HuH-7 (cell line): Measurements from ENCODE around the gene XRCC2.
"Not testable (repeated sequence)": the region's sequence is repeated elsewhere in the genome, so short reads cannot be mapped to it uniquely, and the experiment has no call there.

ENCODE experiments used
- DNase-seq: peaks from one replicate; pipeline ENCODE4 v3.0.0; 2011; ENCODE audit warnings: low spot score

Gene XRCC2

DNA sequence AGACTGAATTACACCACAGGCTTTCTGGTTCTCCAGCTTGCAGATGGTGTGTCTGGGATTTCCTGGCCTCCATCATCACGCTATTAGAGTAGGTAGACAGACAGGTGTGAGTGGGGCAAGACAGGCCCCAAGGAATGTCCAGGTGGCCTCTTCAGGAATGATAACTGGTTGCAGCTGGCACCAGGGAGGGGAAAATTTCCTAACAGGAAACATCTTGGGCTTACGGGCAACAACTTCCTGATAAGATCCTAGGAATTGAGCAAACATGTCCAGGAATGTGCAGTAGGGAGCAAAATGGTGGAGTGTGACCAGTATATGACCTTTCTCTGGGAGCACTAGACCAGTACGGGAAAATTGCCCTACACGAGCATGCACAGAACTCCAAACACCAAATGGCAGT is 11.3 kb downstream of the XRCC2 start:
- peak; percentile 27 for DNase-seq

DNA sequence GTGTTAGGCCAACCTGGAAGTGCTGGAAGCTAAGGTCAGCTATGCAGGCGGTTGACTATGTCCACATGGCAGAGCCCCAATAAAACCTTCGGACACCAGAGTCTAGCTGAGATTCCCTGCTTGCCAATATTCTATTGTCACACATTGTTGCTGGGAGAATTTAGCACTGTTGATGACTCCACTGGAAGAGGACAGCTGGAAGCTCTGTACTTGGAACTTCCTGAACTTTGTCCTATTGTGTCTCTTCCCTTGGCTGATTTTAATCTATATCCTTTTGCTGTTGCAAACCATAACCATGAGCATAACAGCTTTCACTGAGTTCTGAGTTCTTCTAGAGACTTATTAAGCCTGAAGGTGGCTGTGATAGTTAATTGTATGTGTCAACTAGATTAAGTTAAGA is 12.0 kb downstream of the XRCC2 start:
- no peak for DNase-seq

DNA sequence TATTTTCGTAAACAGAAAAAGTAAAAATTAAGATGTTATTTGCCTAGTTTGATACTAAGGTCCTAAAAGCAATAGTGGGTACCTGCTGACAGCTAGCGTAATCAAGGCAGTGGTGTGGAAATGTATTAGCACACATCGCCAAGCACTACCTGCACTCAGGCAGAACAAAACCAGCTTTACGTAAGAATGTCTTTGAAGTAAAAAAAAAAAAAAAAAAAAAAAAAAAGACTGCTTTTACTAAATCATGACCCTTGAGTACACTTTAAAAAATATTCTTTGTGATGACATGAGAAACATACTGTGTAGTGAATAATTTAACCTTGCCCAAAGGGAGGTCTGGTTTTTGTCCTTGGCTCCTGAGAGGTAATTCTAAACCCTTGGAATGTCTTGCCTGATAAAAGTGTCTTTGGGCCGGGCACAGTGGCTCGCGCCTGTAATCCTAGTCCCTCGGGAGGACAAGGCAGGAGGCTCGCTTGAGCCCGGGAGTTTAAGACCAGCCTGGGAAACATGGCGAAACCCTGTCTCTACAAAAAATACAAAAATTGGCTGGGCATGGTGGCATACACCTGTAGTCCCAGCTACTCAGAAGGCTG is 12.7 kb downstream of the XRCC2 start:
- no peak for DNase-seq

DNA sequence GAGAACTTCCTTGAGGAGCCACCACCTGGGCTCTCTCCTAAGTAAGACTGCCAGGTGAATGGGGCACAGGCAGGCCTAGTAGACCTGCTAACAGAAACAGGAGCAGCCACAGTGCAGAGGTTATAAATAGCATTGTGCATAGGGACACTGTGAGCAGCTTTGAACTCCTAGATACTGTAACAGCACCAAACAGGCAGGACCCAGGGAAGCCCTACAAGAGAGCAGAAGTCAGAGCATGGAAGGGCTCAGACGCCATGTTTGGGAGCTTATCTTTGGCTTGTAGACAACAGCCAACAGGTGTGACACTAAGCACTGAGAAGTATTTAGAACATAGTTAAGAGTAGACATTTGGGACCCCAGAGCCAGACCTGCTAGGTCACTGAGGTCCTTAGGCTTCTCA is 14.5 kb downstream of the XRCC2 start:
- no peak for DNase-seq

DNA sequence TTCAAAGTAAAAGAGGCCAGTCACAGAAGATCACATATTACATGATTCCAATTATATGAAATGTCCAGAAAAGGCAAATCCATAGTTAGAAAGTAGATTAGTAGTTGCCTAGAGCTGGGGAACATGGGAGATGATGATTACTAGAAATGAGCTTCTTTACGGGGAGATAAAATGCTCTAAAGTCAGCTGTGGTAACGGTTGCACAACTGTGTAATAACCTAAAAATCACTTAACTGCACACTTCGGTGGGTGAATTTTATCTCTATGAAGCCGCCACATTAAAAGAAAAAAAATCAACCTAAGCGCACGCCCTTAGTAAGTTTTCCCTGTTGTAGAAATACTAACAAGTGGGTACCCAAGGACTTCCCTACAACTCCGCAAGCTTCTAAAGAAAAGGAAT is 15.9 kb downstream of the XRCC2 start:
- no peak for DNase-seq

DNA sequence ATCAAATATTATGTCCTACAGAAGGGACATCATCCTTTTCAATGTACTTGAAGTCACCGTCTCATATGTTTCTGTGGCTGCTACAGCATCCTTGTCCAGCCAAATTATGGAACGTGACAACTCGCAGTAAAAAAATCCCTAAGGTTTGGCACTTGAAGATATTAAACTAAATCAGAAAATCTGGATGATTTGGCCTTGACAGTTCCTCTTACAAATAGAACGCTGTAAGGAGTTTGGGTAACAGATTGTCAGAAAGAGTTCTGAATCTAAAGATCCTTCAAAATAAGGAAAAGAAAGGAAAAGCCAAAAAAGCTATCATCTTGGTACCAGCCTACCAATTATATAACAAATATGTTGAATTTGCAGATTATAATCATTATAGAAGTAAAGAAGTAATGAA is 21.0 kb downstream of the XRCC2 start:
- no peak for DNase-seq

DNA sequence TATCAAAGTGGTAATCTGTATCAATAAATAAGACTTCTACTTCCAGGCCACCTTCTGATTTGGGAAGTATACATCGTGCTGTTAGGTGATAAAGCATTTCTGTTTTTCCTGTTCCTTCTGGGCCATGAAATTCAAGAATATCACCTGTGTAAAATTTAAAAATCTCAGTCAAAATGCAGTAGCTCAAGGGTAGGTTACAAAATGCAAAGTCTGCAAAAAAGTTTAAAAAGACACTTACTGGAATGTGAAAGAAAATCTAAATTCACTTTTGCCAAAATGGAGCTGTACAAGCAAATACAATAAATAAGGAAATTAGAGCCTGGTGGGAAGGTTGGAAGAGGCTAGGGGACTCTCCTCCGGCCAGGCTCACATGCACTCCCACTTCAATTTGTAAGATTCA is 26.7 kb downstream of the XRCC2 start:
- DNase-seq, result no peak

DNA sequence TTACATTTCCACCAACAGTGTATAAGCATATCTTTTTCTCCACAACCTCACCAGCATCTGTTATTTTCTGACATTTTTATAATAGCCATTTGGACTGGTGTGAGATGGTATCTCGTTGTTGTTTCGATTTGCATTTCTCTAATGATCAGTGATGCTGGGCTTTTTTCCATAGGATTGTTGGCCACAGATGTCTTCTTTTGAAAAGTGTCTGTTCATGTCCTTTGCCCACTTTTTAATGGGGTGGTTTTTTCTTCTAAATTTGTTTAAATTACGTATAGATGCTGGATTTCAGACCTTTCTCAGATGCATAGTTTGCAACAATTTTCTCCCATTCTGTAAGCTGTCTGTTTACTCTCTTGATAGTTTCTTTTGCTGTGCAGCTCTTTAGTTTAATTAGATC is 28.9 kb downstream of the XRCC2 start:
- DNase-seq, result no peak

DNA sequence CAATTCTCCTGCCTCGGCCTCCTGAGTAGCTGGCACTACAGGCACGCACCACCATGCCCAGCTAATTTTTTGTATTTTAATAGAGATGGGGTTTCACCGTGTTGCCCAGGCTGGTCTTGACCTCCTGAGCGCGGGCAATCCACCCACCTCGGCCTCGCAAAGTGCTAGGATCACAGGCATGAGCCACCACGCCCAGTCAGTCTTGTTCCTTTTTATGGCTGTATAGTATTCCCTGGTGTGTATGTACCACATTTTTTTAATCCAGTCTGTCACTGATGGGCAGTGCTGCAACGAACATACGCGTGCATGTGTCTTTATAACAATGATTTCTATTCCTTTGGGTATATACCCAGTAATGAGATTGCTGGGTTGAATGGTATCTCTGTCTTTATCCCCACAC is 29.4 kb downstream of the XRCC2 start:
- DNase-seq, result not testable (repeated sequence)

DNA sequence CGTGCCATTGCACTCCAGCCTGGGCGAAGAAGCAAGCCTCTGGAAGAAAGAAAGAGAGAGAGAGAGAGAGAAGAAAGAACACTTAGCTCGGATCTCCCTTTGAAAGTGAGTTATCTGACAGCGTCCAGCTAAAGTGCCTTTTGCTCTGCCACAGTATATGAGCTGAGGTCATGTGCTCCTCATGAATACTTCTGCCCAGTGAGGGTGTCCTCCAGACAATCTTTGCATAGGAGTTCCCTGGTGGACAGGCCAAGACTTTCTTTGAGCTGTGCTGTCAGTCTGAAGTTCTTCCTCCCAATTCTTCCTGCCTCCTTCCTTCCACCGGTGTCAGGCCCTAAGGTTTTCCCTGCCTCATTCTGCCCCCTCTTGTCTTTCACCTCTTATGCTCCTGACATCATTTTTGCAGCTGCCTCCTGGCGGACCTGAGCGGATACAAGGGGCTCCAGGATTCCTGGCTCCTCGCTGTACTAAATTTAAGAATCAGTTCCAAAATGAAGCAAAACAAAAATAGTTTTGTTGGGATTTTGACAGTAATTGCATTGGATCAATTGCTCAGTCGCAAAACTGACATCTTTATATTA is 31.9 kb downstream of the XRCC2 start:
- DNase-seq, result no peak

DNA sequence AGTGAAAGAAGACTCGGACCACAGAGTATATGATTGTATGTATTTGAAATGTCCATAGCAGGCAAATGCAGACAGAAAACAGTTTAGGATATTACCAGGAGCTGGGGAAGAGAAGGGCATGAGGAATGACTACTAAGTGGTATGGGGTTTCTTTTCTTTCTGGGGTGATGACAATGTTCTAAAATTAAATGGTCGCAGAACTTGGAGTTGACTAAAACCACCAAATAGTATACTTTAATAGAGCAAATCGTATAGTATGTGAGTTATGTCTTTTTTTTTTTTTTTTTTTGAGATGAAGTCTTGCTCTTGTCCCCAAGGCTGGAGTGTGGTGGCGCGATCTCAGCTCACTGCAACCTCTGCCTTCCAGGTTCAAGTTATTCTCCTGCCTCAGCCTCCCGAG is 34.6 kb downstream of the XRCC2 start:
- no peak for DNase-seq

DNA sequence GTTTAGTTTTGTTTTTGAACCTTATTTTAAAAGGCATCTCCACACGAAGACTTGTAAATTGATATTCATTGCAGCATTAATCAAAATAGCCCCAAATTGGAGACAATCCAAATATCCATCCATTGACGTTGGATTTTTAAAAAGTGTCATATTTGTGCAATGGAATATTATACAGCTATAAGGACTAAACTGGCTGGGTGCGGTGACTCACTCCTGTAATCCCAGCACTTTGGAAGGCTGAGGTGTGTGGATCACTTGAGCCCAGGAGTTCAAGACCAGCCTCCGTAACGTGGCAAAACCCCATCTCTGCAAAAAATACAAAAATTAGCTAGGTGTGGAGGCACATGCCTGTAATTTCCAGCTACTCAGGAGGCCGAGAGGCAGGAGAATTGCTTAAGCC is 35.1 kb downstream of the XRCC2 start:
- DNase-seq, result no peak

DNA sequence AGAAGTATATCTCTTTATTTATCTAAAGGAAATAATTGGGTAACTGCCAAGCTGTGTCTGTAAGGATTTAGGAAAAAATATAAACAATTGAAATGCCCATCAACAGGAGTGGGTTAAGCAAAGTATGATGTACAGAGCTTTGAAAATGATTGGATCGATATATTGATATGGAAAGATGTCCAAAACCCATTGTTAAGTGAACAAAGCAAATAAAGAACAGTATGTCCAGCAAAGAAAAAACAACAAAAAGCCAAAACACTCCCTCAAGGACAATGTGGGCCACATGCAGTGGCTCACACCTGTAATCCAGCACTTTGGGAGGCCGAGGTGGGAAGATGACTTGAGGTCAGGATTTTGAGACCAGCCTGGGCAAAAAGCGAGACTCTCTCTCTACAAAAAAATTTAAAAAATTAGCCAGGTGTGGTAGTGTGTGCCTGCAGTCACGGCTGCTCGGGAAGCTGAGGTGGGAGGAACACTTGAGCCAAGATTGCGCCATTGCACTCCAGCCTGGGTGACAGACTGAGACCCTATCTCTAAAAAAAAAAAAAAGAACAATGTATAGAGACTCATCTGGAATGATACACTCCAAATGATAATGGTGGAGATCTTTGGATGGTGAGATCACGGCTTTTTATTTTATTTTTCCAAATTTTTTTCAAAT is 37.9 kb downstream of the XRCC2 start:
- no peak for DNase-seq

DNA sequence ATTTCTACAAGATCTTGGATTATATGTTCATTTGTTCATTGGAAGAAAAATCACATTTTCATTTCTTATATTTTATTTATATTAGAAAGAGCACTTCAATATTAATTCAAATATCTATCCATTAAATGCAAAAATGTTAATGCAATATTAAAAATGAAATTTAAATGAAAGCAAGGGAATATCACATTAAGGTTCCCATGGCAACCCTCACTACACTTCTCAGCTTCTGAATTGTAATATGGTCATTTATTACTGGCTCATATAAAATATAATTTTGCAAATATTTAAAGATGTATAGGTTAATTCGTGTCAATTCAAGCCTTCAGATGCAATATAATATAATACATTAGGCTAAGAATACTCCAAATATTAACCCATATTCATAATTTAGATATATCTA is 38.8 kb downstream of the XRCC2 start:
- no peak for DNase-seq

DNA sequence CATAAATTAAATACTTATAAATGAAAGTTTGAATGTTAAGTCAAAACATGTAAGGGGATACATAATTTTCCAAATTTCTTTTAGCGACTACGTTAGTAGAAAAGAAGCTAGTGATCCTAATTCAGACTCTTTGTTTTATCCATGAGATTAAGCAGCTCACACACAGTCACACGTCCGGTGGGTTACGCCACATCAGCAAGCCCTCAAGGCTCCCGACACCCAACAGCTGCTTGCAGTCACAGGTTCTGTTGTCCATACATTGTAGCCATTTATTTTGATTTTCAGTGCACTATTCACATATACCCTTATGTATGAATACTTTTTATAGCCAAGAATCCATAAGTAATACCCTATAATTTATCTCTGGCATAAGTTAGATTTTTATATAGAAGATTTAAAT is 39.5 kb downstream of the XRCC2 start:
- no peak for DNase-seq

DNA sequence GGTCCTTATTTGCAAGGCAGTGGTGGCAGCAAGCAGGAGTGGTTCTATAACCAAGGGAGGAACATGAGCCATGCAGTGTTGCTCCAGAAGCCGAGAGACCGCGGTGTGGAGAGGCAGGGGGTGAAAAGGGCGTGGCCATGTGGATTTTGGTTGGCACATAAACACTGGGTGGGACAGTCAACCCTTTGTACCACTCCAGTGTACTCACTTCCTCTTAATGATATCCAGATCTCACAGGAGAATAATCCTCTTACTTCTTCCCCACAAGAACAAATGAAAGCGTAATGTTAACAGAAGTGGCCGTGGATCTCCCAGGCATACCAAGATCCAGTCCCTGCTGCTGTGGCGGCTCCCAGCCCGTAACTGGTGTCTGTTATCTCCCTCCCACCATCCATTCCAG is 42.4 kb downstream of the XRCC2 start:
- DNase-seq, result no peak

DNA sequence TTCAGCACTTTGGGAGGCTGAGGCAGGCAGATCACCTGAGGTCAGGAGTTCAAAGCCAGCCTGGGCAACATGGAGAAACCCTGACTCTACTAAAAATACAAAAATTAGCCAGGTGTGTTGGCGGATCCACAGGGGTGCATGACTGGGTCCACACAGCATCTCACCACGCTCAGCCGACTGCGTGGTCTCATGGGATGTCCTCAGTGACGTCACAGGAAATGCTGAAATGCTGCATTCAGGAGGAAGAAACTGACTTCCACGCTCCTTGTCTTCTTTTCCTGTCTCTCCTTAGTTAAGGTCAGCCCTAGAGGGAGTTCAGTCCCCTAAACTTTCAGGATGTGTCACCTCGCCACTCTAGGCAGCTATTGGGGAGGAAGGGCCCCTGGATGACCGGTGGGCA is 42.9 kb downstream of the XRCC2 start:
- no peak for DNase-seq

DNA sequence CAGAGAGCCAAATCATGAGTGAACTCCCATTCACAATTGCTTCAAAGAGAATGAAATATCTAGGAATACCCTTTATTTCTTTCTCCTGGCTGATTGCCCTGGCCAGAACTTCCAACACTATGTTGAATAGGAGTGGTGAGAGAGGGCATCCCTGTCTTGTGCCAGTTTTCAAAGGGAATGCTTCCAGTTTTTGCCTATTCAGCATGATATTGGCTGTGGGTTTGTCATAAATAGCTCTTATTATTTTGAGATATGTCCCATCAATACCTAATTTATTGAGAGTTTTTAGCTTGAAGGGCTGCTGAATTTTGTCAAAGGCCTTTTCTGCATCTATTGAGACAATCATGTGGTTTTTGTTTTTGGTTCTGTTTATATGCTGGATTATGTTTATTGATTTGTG is 47.2 kb downstream of the XRCC2 start:
- DNase-seq, result not testable (repeated sequence)

DNA sequence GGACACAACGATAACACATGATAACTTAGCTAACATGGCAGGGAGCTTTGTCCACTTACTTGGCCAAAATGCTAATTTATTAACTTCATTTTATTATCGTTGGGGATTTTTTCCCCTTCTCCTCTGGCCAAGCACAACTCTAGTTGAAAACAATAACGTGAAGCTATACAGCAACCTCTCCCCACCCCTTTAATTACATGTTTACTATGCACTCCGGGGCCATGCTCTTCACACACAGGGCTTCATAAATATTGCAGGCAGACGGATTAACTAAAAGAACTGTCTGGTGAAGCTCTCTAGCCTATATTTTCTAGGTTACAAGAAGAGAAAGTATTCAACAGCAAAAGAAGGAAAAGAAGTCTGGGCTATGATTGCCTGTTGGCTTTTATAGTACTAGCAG is 51.7 kb downstream of the XRCC2 start:
- no peak for DNase-seq

DNA sequence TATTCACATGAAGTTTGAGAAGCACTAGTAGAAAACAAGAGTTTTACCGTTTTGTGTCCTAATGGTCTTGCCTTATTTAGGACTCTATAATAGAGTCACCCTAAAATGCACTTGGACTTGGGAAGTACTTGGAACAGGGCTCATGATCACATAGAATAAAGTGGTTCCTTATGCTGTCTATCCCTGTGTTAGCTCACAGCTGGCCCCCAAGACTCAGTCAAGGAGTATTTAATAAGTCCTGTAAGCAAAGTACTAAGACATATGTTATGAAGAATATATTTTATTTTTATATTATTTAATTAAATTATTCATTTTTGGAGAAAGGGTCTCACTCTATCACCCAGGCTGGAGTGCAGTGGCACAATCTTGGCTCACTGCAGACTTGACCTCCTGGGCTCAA is 54.5 kb downstream of the XRCC2 start:
- no peak for DNase-seq

DNA sequence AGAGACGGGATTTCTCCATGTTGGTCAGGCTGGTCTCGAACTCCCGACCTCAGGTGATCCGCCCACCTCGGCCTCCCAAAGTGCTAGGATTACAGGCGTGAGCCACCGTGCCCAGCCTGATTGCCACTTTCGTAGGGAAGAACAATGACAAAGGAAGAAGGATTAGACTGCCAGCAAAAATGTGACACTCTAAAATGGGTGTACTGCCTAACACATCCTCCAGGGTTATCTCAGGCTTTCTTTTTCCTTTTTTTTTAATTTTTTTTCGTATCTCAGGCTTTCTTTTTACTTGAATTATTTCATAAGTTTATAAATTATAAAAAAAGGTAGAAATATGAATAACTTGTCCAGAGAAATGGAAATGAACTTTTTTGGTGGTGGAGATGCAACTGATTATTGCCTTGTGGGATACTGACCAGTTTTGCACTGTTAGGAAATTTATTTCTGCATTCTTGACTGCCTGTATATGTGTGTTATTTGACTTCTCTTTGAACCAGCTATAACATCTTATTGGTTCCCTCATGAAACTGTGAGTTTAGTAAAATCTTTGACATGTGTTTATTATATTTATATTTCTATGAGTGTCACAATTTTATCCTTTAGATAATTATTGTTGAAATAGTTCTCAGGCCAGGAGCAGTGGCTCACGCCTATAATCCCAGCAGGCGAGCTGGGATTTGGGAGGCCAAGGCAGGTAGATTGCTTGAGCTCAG is 56.8 kb downstream of the XRCC2 start:
- no peak for DNase-seq

DNA sequence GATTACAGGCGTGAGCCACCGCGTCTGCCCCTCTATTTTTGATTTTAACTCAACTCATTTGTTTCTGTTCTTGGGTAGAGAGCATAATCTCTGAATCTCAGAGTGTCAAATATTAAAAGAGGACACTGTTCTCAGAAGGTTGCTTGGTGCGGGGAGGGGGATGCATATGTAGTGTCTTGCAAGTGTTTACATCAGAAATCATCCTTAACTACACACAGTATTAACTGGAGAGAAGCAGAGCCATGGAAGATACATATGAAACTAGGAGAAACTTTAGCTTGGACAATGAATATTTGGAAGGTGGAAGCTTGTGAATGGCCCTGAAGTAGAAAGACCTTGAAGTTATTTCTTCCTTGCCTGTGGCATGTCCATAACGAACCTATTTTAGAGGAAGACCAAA is 57.5 kb downstream of the XRCC2 start:
- DNase-seq, result no peak

DNA sequence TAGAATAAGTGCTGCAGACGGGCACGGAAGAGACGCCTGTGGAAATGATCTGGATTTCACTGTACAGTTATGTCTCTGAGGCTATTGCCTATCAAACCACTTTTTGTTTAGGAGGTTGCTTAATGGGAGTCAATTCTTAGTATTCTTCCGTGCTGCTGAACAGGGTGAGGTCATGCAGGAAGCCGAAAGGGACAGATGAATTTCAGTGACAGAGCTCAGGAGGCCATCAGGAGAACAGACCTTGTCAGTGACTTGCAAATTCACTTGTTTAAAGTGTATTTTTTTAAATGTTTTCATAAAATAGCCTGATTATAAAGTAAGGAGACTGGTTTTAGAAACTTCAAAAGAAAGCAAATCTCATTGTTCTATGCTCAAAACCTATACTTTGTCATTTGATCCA is 58.9 kb downstream of the XRCC2 start:
- no peak for DNase-seq
